GM23338 (cell line): ENCODE data around the gene PLD6. TPM values are rescaled to one million over a fixed set of nuclear protein-coding genes. Genes with fewer than 3 reads are reported as not detected.
A peak's percentile ranks its signal among the peaks of the same experiment; 100 is the strongest.

Experiments used
- ATAC-seq: fragments of 200-7000 bp; cut with Tn5 transposase; 3 replicates; pipeline ENCODE4 v1.9.1; 2020
- DNase-seq: peaks from one replicate; pipeline ENCODE4 v3.0.0-alpha.2; 2015; ENCODE audit warnings: low spot score
- H2AFZ ChIP-seq: fragments of 200-600 bp; sonication (generic); 2 replicates; pipeline ENCODE4 v1.8.0; 2016; ENCODE audit warnings: antibody characterized with exemption, mild to moderate bottlenecking, moderate library complexity
- H3F3A ChIP-seq: fragments of 200-600 bp; sonication (generic); replicated peaks from 2 replicates; pipeline ENCODE4 v1.8.0; 2017; ENCODE audit warnings: antibody characterized with exemption, mixed run types, low read depth
- H3K27ac ChIP-seq: fragments of 200-600 bp; sonication (generic); 2 replicates; pipeline ENCODE4 v1.6.1; 2016; ENCODE audit warnings: low read depth
- H3K27me3 ChIP-seq: fragments of 200-600 bp; sonication (generic); 2 replicates; pipeline ENCODE4 v1.8.0; 2016; ENCODE audit warnings: mild to moderate bottlenecking, mixed run types, moderate library complexity; ENCODE audit not compliant: insufficient read depth
- H3K36me3 ChIP-seq: fragments of 200-600 bp; sonication (generic); 2 replicates; pipeline ENCODE4 v1.8.0; 2016; ENCODE audit warnings: mild to moderate bottlenecking; ENCODE audit not compliant: insufficient read depth
- H3K4me1 ChIP-seq: fragments of 200-600 bp; sonication (generic); 2 replicates; pipeline ENCODE4 v1.8.0; 2016; ENCODE audit warnings: mild to moderate bottlenecking, moderate library complexity; ENCODE audit not compliant: insufficient read depth
- H3K4me2 ChIP-seq: fragments of 200-600 bp; sonication (generic); 2 replicates; pipeline ENCODE4 v1.7.1; 2017; ENCODE audit warnings: mixed run types
- H3K4me3 ChIP-seq: fragments of 200-600 bp; sonication (generic); 2 replicates; pipeline ENCODE4 v1.6.1; 2016; ENCODE audit warnings: mixed run types
- H3K79me2 ChIP-seq: fragments of 200-600 bp; sonication (generic); replicated peaks from 2 replicates; pipeline ENCODE4 v1.8.0; 2017; ENCODE audit warnings: mild to moderate bottlenecking; ENCODE audit not compliant: insufficient read depth
- H3K9me2 ChIP-seq: fragments of 200-600 bp; sonication (generic); 2 replicates; pipeline ENCODE4 v1.8.0; 2017; ENCODE audit not compliant: insufficient read depth
- H4K20me1 ChIP-seq: fragments of 200-600 bp; sonication (generic); replicated peaks from 2 replicates; pipeline ENCODE4 v1.8.0; 2017; ENCODE audit warnings: mild to moderate bottlenecking; ENCODE audit not compliant: insufficient read depth
- H3K27ac Mint-ChIP-seq: 2 replicates; pipeline ENCODE4 v1.8.0; 2020; ENCODE audit warnings: inconsistent platforms, mild to moderate bottlenecking, moderate library complexity, mixed read lengths
- H3K27me3 Mint-ChIP-seq: 3 replicates; pipeline ENCODE4 v1.8.0; 2022; ENCODE audit warnings: low read depth, mild to moderate bottlenecking, moderate library complexity, mixed read lengths, inconsistent platforms; ENCODE audit not compliant: insufficient read depth, poor library complexity
- H3K36me3 Mint-ChIP-seq: 3 replicates; pipeline ENCODE4 v1.8.0; 2021; ENCODE audit warnings: low read depth, mild to moderate bottlenecking, inconsistent platforms, moderate library complexity, mixed read lengths
- H3K4me1 Mint-ChIP-seq: 3 replicates; pipeline ENCODE4 v1.8.0; 2020; ENCODE audit warnings: mild to moderate bottlenecking, inconsistent platforms, mixed read lengths
- H3K4me3 Mint-ChIP-seq: 3 replicates; pipeline ENCODE4 v1.8.0; 2021; ENCODE audit warnings: moderate library complexity, mild to moderate bottlenecking, inconsistent platforms, mixed read lengths
- H3K9me3 Mint-ChIP-seq: 3 replicates; pipeline ENCODE4 v1.8.0; 2020; ENCODE audit warnings: moderate library complexity, mild to moderate bottlenecking, inconsistent platforms, mixed read lengths
- CREB1 ChIP-seq: fragments of 250-450 bp; sonication (Bioruptor Pico); IDR thresholded peaks from 2 replicates; pipeline ENCODE4 v1.5.0; 2020; ENCODE audit warnings: low read depth, mild to moderate bottlenecking, moderate library complexity
- CTCF ChIP-seq, 2 experiments: fragments of 200-600 bp in 1 of 2; sonication (generic) in 1 of 2; conservative IDR thresholded peaks; 2 replicates each; pipeline versions ENCODE4 v1.5.1 to v1.6.1; 2016 to 2017; ENCODE audit warnings: antibody characterized with exemption in 2 of 2, low read depth in 2 of 2, mild to moderate bottlenecking in 2 of 2, moderate library complexity in 1 of 2
- NANOG ChIP-seq: IDR thresholded peaks from 2 replicates; pipeline ENCODE4 v1.6.1; 2016; ENCODE audit warnings: antibody characterized with exemption, borderline replicate concordance
- REST ChIP-seq: IDR thresholded peaks from one replicate; pipeline ENCODE4 v1.6.1; 2018; ENCODE audit warnings: antibody characterized with exemption; ENCODE audit not compliant: unreplicated experiment
- STAT1 ChIP-seq: IDR thresholded peaks from one replicate; pipeline ENCODE4 v1.6.1; 2016; ENCODE audit warnings: antibody characterized with exemption; ENCODE audit not compliant: unreplicated experiment
- polyA plus RNA-seq: library from polyadenylated mRNA; unstranded; fragments of >200 nt; fragmentation: Nextera tagmentation; extraction: Ambion mirVana; gene quantifications from 2 replicates; pipeline ENCODE4 v1.2.1, GENCODE V29; 2016
- total RNA-seq: library from RNA; depleted of rRNA; stranded (reverse); fragments of >200 nt; shearing (Covaris generic); gene quantifications from 2 replicates; pipeline ENCODE4 v1.2.3, GENCODE V29; 2014
- TF ChIP-seq, protein P1 (sequence below): IDR thresholded peaks from 2 replicates; pipeline ENCODE4 v1.6.1; 2016; ENCODE audit warnings: antibody characterized with exemption

The PLD6 gene
- total and polyA plus RNA-seq, 2 experiments from 2014 or later = not detected

- Histone ChIP-seq H3K4me3 (no peak overlapping the region), H3K79me2 (no peaks in the 10 kb centered on the region), H3K9me2 (no peaks in the 10 kb centered on the region), H3K36me3 (peaks cover 8% of the 10 kb centered on the region; the same call in 1 of the 2 replicates), H3F3A (no peaks in the 10 kb centered on the region), H4K20me1 (peaks cover 6% of the 10 kb centered on the region; the same call in 1 of the 2 replicates), H3K27me3 (no peaks in the 10 kb centered on the region), H3K4me1 (no peaks in the 10 kb centered on the region), H3K4me2 (no peak overlapping the region), H3K27ac (no peak overlapping the region), H2AFZ (no peak overlapping the region)
- Mint-ChIP-seq H3K9me3 (no peaks in the 10 kb centered on the region), H3K4me3 (no peak overlapping the region), H3K4me1 (no peaks in the 10 kb centered on the region; the same call in 1 of the 3 replicates), H3K27ac (no peak overlapping the region), H3K36me3 (peaks cover 66% of the 10 kb centered on the region), H3K27me3 (peaks cover 12% of the 10 kb centered on the region)
- TF ChIP-seq CREB1 (CRISPR knock-in tag) (no peak), NANOG (no peak), REST (no peak)
- TF ChIP-seq, protein P1, sequence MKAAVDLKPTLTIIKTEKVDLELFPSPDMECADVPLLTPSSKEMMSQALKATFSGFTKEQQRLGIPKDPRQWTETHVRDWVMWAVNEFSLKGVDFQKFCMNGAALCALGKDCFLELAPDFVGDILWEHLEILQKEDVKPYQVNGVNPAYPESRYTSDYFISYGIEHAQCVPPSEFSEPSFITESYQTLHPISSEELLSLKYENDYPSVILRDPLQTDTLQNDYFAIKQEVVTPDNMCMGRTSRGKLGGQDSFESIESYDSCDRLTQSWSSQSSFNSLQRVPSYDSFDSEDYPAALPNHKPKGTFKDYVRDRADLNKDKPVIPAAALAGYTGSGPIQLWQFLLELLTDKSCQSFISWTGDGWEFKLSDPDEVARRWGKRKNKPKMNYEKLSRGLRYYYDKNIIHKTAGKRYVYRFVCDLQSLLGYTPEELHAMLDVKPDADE = no peak
- ATAC-seq (no peak), DNase-seq (no peak)
These were observed 11.9 kb upstream of the PLD6 start for GRCh38 chr17:17217995-17218394.

DNA sequence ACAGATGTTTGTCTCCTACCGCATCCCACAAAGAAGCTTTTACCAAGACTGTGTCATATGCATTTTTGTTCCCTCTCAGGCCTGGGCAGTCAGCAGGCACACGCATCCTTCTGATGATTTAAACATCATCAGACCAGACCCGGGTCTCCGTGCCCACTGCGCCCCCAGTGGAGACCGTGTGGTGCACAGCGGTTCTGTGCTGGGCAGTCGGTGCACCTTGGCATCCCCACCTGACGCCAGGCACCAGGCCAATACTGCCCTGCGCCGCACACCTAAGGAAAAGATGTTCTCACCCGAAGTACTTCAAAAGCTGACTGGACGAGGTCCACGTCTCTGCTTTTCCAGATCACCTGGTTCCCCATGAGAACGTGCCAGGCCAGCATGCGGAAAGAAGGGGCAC, 10.6 kb upstream of the PLD6 start:
- Mint-ChIP-seq H3K27me3 (peaks cover 12% of the 10 kb centered on the region), H3K27ac (no peak overlapping the region), H3K36me3 (peaks cover 62% of the 10 kb centered on the region), H3K4me3 (no peak overlapping the region), H3K4me1 (no peaks in the 10 kb centered on the region; the same call in 1 of the 3 replicates), H3K9me3 (no peaks in the 10 kb centered on the region)
- Histone ChIP-seq H3K79me2 (no peaks in the 10 kb centered on the region), H4K20me1 (peaks cover 6% of the 10 kb centered on the region; the same call in 1 of the 2 replicates), H3K4me1 (no peaks in the 10 kb centered on the region), H3K4me3 (no peak overlapping the region), H2AFZ (no peak overlapping the region), H3F3A (no peaks in the 10 kb centered on the region), H3K36me3 (peaks cover 11% of the 10 kb centered on the region; the same call in 1 of the 2 replicates), H3K27me3 (no peaks in the 10 kb centered on the region), H3K4me2 (no peak overlapping the region), H3K9me2 (no peaks in the 10 kb centered on the region), H3K27ac (no peak overlapping the region)
- TF ChIP-seq STAT1 (no peak), CTCF (conservative IDR thresholded peaks at IDR 0.05; ENCODE audit: low read depth in 2 of 2) (peak; percentile 33 to 39; a peak in 3 of 4 replicates)
- ATAC-seq = peak; percentile 48; the same call in 2 of the 3 replicates
- DNase-seq = no peak
